Brain microvascular endothelial cell (primary cell): ENCODE measurements around the gene TENT4A.

Source experiments
- DNase-seq: peaks from one replicate; pipeline ENCODE4 v3.0.0-alpha.2; 2020
- H3K27ac ChIP-seq: fragments of 250-450 bp; sonication (Bioruptor Pico); 2 replicates; pipeline ENCODE4 v1.5.1; 2020; ENCODE audit warnings: mild to moderate bottlenecking, moderate library complexity
- H3K27me3 ChIP-seq: fragments of 250-450 bp; sonication (Bioruptor Pico); replicated peaks from 2 replicates; pipeline ENCODE4 v1.5.1; 2020; ENCODE audit warnings: mild to moderate bottlenecking
- H3K36me3 ChIP-seq: fragments of 250-450 bp; sonication (Bioruptor Pico); replicated peaks from 2 replicates; pipeline ENCODE4 v1.5.1; 2020; ENCODE audit warnings: mild to moderate bottlenecking
- H3K4me3 ChIP-seq: 2 replicates; pipeline ENCODE4 v1.5.1; 2011; ENCODE audit warnings: low read depth, mild to moderate bottlenecking, control low read depth, low read length, moderate library complexity
- CTCF ChIP-seq: IDR thresholded peaks from 2 replicates; pipeline ENCODE4 v1.5.1; 2011; ENCODE audit warnings: low read depth, mild to moderate bottlenecking, moderate library complexity, low read length, control low read depth, inconsistent platforms; ENCODE audit errors: missing control alignments
- in situ Hi-C: cut with HindIII; loops from 2 replicates; pipeline ENCODE4 v1.10.0; 2017; ENCODE audit warnings: low sequenced_read_pairs, low pct_ligation_motif_present

TENT4A gene

GRCh38 chr5:6791031-6791430 is 77.8 kb downstream of the TENT4A start:
- in situ Hi-C loops = no loop called here
- Histone ChIP-seq H3K27ac (no peak overlapping the region), H3K27me3 (no peaks in the 10 kb centered on the region), H3K36me3 (no peaks in the 10 kb centered on the region), H3K4me3 (no peak overlapping the region)
- DNase-seq = no peak
- no peak for TF ChIP-seq CTCF

DNA sequence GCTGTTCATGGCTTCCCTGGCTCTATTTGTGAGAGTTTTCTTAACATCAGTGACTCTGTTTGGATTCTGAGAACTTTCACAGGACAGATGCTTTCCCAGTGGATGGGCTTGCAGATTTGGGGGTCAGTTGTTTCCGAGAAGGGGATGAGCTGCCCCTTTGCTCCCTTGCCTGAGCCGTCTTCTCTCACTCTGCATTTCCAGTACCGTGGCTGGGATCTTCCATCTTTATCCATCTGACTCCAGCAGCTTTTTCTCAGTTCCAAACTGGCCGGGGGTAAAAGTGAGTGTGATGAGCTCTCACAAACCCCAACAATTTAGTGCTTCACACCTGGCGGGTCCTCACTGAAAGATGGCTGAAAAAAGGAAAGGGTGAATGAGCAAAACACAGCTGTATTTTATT is 79.1 kb downstream of the TENT4A start:
- no peaks in the 10 kb centered on the region for H3K27me3 ChIP-seq
- no peak for TF ChIP-seq CTCF
- no peak overlapping the region for H3K27ac ChIP-seq
- no peaks in the 10 kb centered on the region for H3K36me3 ChIP-seq
- no peak overlapping the region for H3K4me3 ChIP-seq
- in situ Hi-C loops = no loop called here
- no peak for DNase-seq

DNA sequence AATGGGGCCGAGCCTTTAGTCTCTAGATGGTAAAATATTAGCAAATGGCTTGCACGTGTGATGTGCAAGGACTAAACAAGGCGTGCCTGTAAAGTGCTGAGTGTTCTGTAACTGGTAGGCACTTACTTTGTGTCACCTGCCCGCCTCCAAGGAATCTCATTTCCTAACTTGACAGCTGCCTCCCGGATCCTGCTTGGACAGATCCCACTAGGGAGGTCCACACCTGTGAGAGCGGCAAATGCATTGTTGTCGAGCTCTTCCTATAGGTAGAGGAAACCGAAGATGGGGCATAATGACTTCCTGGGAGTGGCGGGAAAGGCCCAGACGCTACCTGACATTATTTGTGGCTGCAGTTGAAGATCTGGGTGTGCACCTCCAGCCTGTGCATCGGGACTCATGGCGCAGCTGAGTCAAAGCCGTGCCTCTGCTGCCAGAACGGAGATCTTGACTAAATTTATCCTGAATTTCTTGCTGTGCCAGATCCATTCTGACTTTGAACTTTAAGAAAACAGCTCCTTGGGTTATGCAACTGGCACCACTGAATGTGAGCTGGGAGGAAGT is 79.8 kb downstream of the TENT4A start:
- Histone ChIP-seq H3K27ac (no peak overlapping the region), H3K27me3 (no peaks in the 10 kb centered on the region), H3K36me3 (no peaks in the 10 kb centered on the region), H3K4me3 (no peak overlapping the region)
- no peak for TF ChIP-seq CTCF
- no peak for DNase-seq
- in situ Hi-C loops = no loop called here

- H3K36me3 ChIP-seq = no peaks in the 10 kb centered on the region
- H3K4me3 ChIP-seq = no peak overlapping the region
- TF ChIP-seq CTCF = no peak
- in situ Hi-C loops = no loop called here
- DNase-seq = no peak
- H3K27me3 ChIP-seq = no peaks in the 10 kb centered on the region
- no peak overlapping the region for H3K27ac ChIP-seq
These were observed 88.0 kb downstream of the TENT4A start for GRCh38 chr5:6801236-6801635.

DNA sequence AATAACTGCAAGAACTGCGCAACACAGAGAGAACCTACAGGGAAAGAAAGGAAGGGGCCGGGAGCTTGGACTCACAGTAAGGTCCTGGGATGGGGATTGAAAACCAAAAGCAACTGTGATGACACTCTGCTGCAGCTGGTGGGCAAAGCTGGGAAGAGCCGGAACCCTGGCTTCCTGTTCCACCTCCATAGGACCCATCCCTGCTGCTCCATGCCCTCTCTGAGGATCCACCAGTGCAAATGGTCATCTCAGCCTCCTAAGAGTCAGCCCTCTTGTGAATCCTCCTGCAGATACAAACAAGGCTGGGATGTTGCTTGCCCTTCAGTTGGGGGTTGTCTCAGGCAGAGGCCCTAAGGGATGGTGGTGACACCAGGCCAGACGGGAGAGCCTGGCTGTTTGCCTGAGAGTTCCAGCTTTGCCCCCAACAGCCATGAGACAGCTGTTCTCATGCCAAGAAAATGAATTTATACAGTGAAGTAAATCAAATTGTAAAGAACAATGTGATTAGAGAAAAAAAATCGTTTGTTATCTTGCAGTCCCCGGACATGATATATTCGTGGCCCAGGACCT is 90.8 kb downstream of the TENT4A start:
- no peaks in the 10 kb centered on the region for H3K27me3 ChIP-seq
- TF ChIP-seq CTCF = no peak
- H3K36me3 ChIP-seq = no peaks in the 10 kb centered on the region
- no peak overlapping the region for H3K27ac ChIP-seq
- no peak overlapping the region for H3K4me3 ChIP-seq
- in situ Hi-C loops = no loop called here
- DNase-seq = no peak

DNA sequence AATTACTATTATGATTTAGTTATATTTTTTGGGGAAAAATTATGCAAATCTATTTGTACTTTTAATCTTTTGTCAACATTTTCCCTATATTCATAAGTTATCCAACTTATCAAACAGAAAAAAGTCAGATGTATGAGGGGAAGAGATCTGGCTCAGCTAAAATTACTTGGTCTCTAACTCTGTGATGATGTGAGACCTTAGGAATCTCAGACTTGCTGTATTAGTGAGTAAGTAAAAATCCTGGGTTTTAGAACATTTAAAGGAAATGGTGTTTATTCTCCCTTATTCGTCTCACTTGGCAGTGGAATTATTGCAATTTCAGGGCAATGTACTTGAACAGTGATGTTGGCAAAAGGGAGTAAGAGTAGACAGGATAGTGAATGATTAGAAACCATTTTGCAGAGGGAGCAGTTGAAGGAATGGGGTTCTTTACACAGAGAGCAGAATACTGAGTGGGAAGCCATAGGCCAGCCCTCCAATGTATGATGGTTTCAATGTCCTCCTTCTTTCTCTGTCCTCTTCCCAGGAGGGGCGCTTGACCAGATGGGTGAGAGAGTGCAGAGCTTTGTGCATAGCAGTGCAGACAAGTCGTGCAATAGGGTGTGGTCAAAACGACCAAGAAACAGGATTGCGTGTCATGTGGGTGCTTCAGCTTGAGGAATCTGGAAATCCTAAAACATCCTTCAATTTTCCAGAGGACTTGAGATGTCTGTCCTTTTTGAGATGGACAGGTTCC is 91.7 kb downstream of the TENT4A start:
- in situ Hi-C loops = no loop called here
- no peak overlapping the region for H3K27ac ChIP-seq
- no peak overlapping the region for H3K4me3 ChIP-seq
- DNase-seq = no peak
- H3K27me3 ChIP-seq = no peaks in the 10 kb centered on the region
- TF ChIP-seq CTCF = no peak
- H3K36me3 ChIP-seq = no peaks in the 10 kb centered on the region
